ENCODE results near the gene THEMIS.
A peak's percentile ranks its signal among the peaks of the same experiment; 100 is the strongest.
"Not testable (repeated sequence)": the region's sequence is repeated elsewhere in the genome, so short reads cannot be mapped to it uniquely, and the experiment has no call there.

Gene THEMIS

GRCh38 chr6:127900935-127901334, at the start of gene THEMIS:
THEMIS (minus strand) TSS chr6:127901058; CDS start chr6:127900932, 126 bp downstream.
- DNase-seq = no peak

- no peak for DNase-seq
These were observed 48.4 kb upstream of the THEMIS start for GRCh38 chr6:127949251-127949650.

GRCh38 chr6:127946388-127946787, 45.5 kb upstream of the THEMIS start:
- DNase-seq = no peak

GRCh38 chr6:127945434-127946097, 44.7 kb upstream of the THEMIS start:
- no peak for DNase-seq

- DNase-seq = no peak
These were observed 40.4 kb upstream of the THEMIS start for GRCh38 chr6:127941228-127941627.

GRCh38 chr6:127939442-127940066, 38.7 kb upstream of the THEMIS start:
- no peak for DNase-seq

GRCh38 chr6:127938701-127939100, 37.8 kb upstream of the THEMIS start:
- DNase-seq = no peak

- no peak for DNase-seq
These were observed 36.9 kb upstream of the THEMIS start for GRCh38 chr6:127937747-127938146.

GRCh38 chr6:127937102-127937501, 36.2 kb upstream of the THEMIS start:
- no peak for DNase-seq

- DNase-seq = no peak
These were observed 34.1 kb upstream of the THEMIS start for GRCh38 chr6:127934956-127935355.

- no peak for DNase-seq
These were observed 33.3 kb upstream of the THEMIS start for GRCh38 chr6:127933852-127934840.

- DNase-seq = no peak
These were observed 32.3 kb upstream of the THEMIS start for GRCh38 chr6:127933137-127933536.

- no peak for DNase-seq
These were observed 31.9 kb upstream of the THEMIS start for GRCh38 chr6:127932708-127933107.

- DNase-seq = not testable (repeated sequence)
These were observed 25.6 kb upstream of the THEMIS start for GRCh38 chr6:127926441-127926840.

- DNase-seq = peak; percentile 12
These were observed 23.6 kb upstream of the THEMIS start for GRCh38 chr6:127924440-127924839.

- no peak for DNase-seq
These were observed 23.2 kb upstream of the THEMIS start for GRCh38 chr6:127924031-127924430.

- peak; percentile 26 for DNase-seq
These were observed 22.3 kb upstream of the THEMIS start for GRCh38 chr6:127923135-127923534.

- DNase-seq = no peak
These were observed 21.1 kb upstream of the THEMIS start for GRCh38 chr6:127921982-127922381.

GRCh38 chr6:127920804-127921203, 19.9 kb upstream of the THEMIS start:
- DNase-seq = no peak

GRCh38 chr6:127918506-127919427, 17.9 kb upstream of the THEMIS start:
- DNase-seq = no peak

GRCh38 chr6:127917766-127918165, 16.9 kb upstream of the THEMIS start:
- no peak for DNase-seq

- DNase-seq = no peak
These were observed 13.4 kb upstream of the THEMIS start for GRCh38 chr6:127914240-127914639.
